ENCODE measurements around the gene CAPN5. TPM values are rescaled to one million over a fixed set of nuclear protein-coding genes. Genes with fewer than 3 reads are reported as not detected.

CAPN5 gene
- total RNA-seq, 1 experiment from 2014 or later = 27.4 TPM

DNA sequence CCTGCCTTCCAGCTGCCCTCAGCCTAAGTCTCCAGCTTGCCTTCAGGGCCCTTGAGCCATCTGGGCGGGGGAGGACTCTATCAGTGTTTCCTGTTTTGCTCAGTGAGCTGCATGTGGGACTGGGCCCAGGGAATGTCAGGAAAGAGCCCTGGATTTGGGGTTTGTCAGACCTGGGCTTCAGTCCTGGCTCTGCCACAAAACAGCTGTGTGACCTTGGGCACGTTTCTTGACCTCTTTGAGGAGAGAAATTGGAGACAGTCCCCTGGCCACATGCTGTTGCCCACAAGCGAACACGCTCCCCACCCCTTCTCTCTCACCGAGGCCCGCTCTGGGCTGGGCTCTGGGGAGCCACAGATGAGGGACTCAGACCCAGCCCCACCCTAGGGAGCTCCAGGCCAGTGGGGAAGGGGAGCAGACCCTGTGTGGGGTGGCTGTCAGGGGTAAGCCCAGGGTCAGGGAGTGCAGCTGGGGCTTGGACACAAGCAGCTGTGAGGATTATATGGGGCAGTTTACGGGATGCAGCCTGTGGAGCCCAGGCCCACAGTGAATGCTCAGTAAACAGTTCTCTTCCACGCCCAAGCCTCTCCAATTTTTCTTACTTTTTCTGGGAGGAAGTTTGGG is 73.6 kb downstream of the CAPN5 start (continued):
- TF ChIP-seq, protein P1, sequence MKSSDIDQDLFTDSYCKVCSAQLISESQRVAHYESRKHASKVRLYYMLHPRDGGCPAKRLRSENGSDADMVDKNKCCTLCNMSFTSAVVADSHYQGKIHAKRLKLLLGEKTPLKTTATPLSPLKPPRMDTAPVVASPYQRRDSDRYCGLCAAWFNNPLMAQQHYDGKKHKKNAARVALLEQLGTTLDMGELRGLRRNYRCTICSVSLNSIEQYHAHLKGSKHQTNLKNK (CRISPR knock-in tag; IDR thresholded peaks at IDR 0.05) = no peak
- TF ChIP-seq ETV6 (CRISPR knock-in tag; IDR thresholded peaks at IDR 0.05) (0 out of 2 replicates have a peak, but pooled peaks have one; percentile 28), ZNF263 (CRISPR knock-in tag; IDR thresholded peaks at IDR 0.05; ENCODE audit: low read depth) (no peak), ESRRA (CRISPR knock-in tag; IDR thresholded peaks at IDR 0.05; ENCODE audit: borderline replicate concordance) (peak; percentile 52; the same call in 1 of the 2 replicates), IRF2 (CRISPR knock-in tag; IDR thresholded peaks at IDR 0.05; ENCODE audit: borderline replicate concordance, low read depth) (no peak), FOXP1 (CRISPR knock-in tag; IDR thresholded peaks at IDR 0.05; ENCODE audit: borderline replicate concordance) (no peak), RELA (CRISPR knock-in tag; IDR thresholded peaks at IDR 0.05; ENCODE audit: borderline replicate concordance) (no peak), MYBL2 (CRISPR knock-in tag; IDR thresholded peaks at IDR 0.05) (no peak), KAT7 (CRISPR knock-in tag; IDR thresholded peaks at IDR 0.05; ENCODE audit: borderline replicate concordance) (no peak)
- TF ChIP-seq, protein P2, sequence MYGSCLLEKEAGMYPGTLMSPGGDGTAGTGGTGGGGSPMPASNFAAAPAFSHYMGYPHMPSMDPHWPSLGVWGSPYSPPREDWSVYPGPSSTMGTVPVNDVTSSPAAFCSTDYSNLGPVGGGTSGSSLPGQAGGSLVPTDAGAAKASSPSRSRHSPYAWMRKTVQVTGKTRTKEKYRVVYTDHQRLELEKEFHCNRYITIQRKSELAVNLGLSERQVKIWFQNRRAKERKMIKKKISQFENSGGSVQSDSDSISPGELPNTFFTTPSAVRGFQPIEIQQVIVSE (CRISPR knock-in tag; IDR thresholded peaks at IDR 0.05; ENCODE audit: borderline replicate concordance) = no peak

DNA sequence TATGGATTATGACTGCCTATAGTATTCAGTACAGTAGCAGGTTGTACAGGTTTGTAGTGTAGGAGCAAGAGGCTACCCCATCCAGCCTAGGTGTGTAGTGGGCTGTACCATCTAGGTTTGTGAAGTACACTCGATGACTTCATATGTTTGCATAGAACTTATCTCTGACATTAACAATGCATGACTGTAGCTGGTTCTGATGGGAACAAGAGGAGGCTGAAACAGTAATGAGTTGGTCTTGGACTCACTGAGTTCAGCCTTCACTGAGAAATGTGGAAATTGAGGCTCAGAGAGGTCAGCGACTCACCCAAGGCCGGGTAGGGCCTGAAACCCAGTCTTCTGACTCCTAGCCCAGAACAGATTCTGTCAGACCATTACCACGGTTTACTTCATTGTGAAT is 74.3 kb downstream of the CAPN5 start:
- CTCF ChIA-PET = interaction anchor here (0.8 to 3.7 kb wide), 7 partner anchors 9 to 50 kb away, joined by 3 to 44 read pairs (median 5); partner anchors contain the start of gene MYO7A
- no peak for TF ChIP-seq TP53 (CRISPR knock-in tag; IDR thresholded peaks at IDR 0.05)
- no peak for TF ChIP-seq NR1H2 (CRISPR knock-in tag; IDR thresholded peaks at IDR 0.05)
- TF ChIP-seq, protein P3, sequence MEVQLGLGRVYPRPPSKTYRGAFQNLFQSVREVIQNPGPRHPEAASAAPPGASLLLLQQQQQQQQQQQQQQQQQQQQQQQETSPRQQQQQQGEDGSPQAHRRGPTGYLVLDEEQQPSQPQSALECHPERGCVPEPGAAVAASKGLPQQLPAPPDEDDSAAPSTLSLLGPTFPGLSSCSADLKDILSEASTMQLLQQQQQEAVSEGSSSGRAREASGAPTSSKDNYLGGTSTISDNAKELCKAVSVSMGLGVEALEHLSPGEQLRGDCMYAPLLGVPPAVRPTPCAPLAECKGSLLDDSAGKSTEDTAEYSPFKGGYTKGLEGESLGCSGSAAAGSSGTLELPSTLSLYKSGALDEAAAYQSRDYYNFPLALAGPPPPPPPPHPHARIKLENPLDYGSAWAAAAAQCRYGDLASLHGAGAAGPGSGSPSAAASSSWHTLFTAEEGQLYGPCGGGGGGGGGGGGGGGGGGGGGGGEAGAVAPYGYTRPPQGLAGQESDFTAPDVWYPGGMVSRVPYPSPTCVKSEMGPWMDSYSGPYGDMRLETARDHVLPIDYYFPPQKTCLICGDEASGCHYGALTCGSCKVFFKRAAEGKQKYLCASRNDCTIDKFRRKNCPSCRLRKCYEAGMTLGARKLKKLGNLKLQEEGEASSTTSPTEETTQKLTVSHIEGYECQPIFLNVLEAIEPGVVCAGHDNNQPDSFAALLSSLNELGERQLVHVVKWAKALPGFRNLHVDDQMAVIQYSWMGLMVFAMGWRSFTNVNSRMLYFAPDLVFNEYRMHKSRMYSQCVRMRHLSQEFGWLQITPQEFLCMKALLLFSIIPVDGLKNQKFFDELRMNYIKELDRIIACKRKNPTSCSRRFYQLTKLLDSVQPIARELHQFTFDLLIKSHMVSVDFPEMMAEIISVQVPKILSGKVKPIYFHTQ (CRISPR knock-in tag; IDR thresholded peaks at IDR 0.05) = no peak
- TF ChIP-seq NR2C2 (CRISPR knock-in tag; IDR thresholded peaks at IDR 0.05) = no peak
- TF ChIP-seq, protein P4, sequence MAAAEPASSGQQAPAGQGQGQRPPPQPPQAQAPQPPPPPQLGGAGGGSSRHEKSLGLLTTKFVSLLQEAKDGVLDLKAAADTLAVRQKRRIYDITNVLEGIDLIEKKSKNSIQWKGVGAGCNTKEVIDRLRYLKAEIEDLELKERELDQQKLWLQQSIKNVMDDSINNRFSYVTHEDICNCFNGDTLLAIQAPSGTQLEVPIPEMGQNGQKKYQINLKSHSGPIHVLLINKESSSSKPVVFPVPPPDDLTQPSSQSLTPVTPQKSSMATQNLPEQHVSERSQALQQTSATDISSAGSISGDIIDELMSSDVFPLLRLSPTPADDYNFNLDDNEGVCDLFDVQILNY (CRISPR knock-in tag; IDR thresholded peaks at IDR 0.05) = no peak
- no peak for TF ChIP-seq NFATC4 (CRISPR knock-in tag; IDR thresholded peaks at IDR 0.05)
- Mint-ChIP-seq H3K36me3 (no peaks in the 10 kb centered on the region), H3K4me3 (no peak overlapping the region), H3K4me1 (peaks cover 13% of the 10 kb centered on the region), H3K27ac (no peak overlapping the region), H3K9me3 (no peaks in the 10 kb centered on the region), H3K27me3 (ENCODE audit: low read depth) (no peaks in the 10 kb centered on the region; the same call in 1 of the 2 replicates)
- DNase-seq (ENCODE audit: low spot score) (no peak), ATAC-seq (no peak)
- POLR2A ChIA-PET = no interaction called here

DNA sequence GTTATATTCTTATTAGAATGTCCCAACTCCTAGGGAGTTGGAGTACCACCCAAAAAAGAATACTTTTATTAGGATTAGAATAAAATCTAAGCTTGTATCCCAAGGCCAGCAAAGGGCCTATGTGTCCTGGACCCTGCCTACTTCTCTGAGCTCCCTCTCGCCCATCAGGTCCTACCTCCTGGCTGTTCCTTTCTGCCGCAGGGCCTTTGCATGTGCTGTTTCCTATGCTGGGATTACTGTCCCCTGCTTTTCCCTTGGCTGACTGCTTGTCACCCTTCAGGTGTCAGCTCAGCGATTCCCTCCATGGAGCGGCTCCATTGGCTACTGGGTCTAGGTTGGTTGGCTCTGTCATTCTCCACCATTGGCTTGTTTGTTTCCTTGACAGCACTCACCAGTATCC is 74.7 kb downstream of the CAPN5 start:
- Mint-ChIP-seq H3K27ac (no peak overlapping the region), H3K27me3 (ENCODE audit: low read depth) (no peaks in the 10 kb centered on the region; the same call in 1 of the 2 replicates), H3K4me3 (no peak overlapping the region), H3K4me1 (peaks cover 13% of the 10 kb centered on the region), H3K9me3 (no peaks in the 10 kb centered on the region), H3K36me3 (no peaks in the 10 kb centered on the region)
- TF ChIP-seq ZNF232 (CRISPR knock-in tag; IDR thresholded peaks at IDR 0.05) (no peak), ETV6 (CRISPR knock-in tag; IDR thresholded peaks at IDR 0.05) (no peak), GTF2I (CRISPR knock-in tag; conservative IDR thresholded peaks at IDR 0.05) (peak; percentile 61; the same call in 1 of the 2 replicates), SMAD3 (CRISPR knock-in tag; IDR thresholded peaks at IDR 0.05; ENCODE audit: borderline replicate concordance) (no peak)
- TF ChIP-seq, protein P5, sequence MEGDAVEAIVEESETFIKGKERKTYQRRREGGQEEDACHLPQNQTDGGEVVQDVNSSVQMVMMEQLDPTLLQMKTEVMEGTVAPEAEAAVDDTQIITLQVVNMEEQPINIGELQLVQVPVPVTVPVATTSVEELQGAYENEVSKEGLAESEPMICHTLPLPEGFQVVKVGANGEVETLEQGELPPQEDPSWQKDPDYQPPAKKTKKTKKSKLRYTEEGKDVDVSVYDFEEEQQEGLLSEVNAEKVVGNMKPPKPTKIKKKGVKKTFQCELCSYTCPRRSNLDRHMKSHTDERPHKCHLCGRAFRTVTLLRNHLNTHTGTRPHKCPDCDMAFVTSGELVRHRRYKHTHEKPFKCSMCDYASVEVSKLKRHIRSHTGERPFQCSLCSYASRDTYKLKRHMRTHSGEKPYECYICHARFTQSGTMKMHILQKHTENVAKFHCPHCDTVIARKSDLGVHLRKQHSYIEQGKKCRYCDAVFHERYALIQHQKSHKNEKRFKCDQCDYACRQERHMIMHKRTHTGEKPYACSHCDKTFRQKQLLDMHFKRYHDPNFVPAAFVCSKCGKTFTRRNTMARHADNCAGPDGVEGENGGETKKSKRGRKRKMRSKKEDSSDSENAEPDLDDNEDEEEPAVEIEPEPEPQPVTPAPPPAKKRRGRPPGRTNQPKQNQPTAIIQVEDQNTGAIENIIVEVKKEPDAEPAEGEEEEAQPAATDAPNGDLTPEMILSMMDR (IDR thresholded peaks at IDR 0.05) = no peak
- TF ChIP-seq, protein P6, sequence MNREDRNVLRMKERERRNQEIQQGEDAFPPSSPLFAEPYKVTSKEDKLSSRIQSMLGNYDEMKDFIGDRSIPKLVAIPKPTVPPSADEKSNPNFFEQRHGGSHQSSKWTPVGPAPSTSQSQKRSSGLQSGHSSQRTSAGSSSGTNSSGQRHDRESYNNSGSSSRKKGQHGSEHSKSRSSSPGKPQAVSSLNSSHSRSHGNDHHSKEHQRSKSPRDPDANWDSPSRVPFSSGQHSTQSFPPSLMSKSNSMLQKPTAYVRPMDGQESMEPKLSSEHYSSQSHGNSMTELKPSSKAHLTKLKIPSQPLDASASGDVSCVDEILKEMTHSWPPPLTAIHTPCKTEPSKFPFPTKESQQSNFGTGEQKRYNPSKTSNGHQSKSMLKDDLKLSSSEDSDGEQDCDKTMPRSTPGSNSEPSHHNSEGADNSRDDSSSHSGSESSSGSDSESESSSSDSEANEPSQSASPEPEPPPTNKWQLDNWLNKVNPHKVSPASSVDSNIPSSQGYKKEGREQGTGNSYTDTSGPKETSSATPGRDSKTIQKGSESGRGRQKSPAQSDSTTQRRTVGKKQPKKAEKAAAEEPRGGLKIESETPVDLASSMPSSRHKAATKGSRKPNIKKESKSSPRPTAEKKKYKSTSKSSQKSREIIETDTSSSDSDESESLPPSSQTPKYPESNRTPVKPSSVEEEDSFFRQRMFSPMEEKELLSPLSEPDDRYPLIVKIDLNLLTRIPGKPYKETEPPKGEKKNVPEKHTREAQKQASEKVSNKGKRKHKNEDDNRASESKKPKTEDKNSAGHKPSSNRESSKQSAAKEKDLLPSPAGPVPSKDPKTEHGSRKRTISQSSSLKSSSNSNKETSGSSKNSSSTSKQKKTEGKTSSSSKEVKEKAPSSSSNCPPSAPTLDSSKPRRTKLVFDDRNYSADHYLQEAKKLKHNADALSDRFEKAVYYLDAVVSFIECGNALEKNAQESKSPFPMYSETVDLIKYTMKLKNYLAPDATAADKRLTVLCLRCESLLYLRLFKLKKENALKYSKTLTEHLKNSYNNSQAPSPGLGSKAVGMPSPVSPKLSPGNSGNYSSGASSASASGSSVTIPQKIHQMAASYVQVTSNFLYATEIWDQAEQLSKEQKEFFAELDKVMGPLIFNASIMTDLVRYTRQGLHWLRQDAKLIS (CRISPR knock-in tag; IDR thresholded peaks at IDR 0.05; ENCODE audit: borderline replicate concordance) = no peak
- POLR2A ChIA-PET = no interaction called here
- DNase-seq (ENCODE audit: low spot score) (no peak), ATAC-seq (no peak)
- CTCF ChIA-PET = interaction anchor here (0.8 to 3.7 kb wide), 6 partner anchors 9 to 50 kb away, joined by 3 to 44 read pairs (median 4); partner anchors contain the start of gene MYO7A
